ENCODE measurements around the gene MAP3K12. TPM values are rescaled to one million over a fixed set of nuclear protein-coding genes. Genes with fewer than 3 reads are reported as not detected.

Gene MAP3K12
- total RNA-seq, 4 donors from 2014 or later: 6.4 to 12.8 (median 9.4) TPM

GRCh38 chr12:53492830-53493609, 6.2 kb downstream of the MAP3K12 start:
- intact Hi-C loops (cut with DNase I; ENCODE audit: low total_unique reads): no loop called here
- peak overlapping the region; percentile 38 for H3K4me3 ChIP-seq (ENCODE audit: low read depth, poor library complexity, severe bottlenecking)
- TF ChIP-seq CTCF (IDR thresholded peaks at IDR 0.05) (no peak), POLR2A (IDR thresholded peaks at IDR 0.05) (no peak)
- WGBS, 2 donors: 2% methylated on average over 22 to 37 of the region's 52 CpGs
- DNase-seq (ENCODE audit: low spot score in 2 of 2): peak; percentile 93 to 99

DNA sequence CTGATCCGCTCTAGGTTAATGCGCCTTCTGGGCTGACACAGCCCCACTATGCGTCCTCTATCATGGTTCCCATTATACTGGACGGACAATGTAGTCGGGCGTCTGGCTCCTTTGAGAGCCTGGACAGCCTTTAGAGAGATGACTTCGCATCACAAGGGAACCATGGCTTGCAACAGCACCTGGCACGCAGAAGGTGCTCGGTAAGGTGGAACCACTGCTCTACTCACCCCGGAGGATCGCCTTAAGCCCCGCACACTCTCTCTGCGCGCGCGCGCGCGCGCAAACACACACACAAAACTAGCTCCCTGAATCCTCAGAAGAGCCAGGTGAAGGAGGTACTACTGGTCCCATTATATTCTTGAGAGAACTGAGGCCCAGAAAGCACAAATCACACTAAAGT, 7.1 kb downstream of the MAP3K12 start:
- WGBS, 2 donors: 55 to 62% methylated on average over 20 of the region's 20 CpGs
- TF ChIP-seq POLR2A (IDR thresholded peaks at IDR 0.05) (no peak), CTCF (IDR thresholded peaks at IDR 0.05) (no peak)
- H3K4me3 ChIP-seq (ENCODE audit: low read depth, poor library complexity, severe bottlenecking): no peak overlapping the region
- peak in 1 of 2 donors; percentile 82 for DNase-seq (ENCODE audit: low spot score in 2 of 2)
- intact Hi-C loops (cut with DNase I; ENCODE audit: low total_unique reads): no loop called here

GRCh38 chr12:53489242-53489864, 9.9 kb downstream of the MAP3K12 start:
- H3K4me3 ChIP-seq (ENCODE audit: low read depth, poor library complexity, severe bottlenecking): no peak overlapping the region
- intact Hi-C loops (cut with DNase I; ENCODE audit: low total_unique reads): no loop called here
- WGBS, 2 donors: 90 to 93% methylated on average over 5 of the region's 5 CpGs
- DNase-seq (ENCODE audit: low spot score in 2 of 2): peak in 1 of 2 donors; percentile 12
- TF ChIP-seq POLR2A (IDR thresholded peaks at IDR 0.05) (no peak), CTCF (IDR thresholded peaks at IDR 0.05) (no peak)

DNA sequence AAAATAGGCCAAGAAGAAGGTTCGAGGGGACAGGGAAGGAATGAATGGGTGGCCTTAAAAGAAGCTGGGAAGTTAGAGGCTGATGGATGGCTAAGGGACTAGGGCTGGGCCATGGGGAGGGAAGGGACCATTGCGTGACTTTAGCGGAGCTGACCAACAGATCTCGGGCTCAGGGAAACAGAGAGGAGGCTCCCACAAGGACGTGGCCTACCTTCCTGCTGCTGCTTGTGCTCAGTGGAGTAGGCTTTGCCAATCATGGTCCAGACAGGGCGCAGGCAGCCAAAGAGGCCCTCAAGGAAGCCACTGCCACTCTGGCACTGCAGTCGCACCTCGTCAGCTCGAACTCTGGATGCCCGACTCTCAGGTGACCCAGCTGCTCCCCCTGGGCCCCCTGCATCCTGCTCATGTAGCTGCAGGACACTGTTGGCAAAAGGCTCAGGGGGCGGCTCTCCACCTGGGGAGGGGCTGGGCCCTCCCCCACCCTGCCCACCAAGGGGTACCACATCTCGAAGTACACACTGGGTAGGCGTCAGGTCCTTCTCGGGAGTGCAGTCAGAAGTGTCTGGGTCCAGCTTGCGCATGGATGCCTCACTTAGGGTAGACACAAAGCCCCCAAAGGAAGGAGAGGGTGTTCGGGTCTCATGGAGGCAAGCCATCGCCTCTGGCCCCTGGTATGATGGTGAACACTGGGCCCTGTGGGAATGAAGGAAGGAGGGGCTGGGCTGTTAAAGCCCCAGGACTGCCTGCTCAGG, 12.3 kb downstream of the MAP3K12 start:
- H3K4me3 ChIP-seq (ENCODE audit: low read depth, poor library complexity, severe bottlenecking): no peak overlapping the region
- WGBS, 2 donors: 79 to 82% methylated on average over 11 to 17 of the region's 17 CpGs
- DNase-seq (ENCODE audit: low spot score in 2 of 2): peak in 1 of 2 donors; percentile 75
- TF ChIP-seq CTCF (IDR thresholded peaks at IDR 0.05) (no peak), POLR2A (IDR thresholded peaks at IDR 0.05) (no peak)
- intact Hi-C loops (cut with DNase I; ENCODE audit: low total_unique reads): no loop called here

GRCh38 chr12:53485955-53486735, 13.1 kb downstream of the MAP3K12 start:
- intact Hi-C loops (cut with DNase I; ENCODE audit: low total_unique reads): no loop called here
- DNase-seq (ENCODE audit: low spot score in 2 of 2): peak in 1 of 2 donors; percentile 81
- no peak overlapping the region for H3K4me3 ChIP-seq (ENCODE audit: low read depth, poor library complexity, severe bottlenecking)
- WGBS, 2 donors: 93 to 95% methylated on average over 10 of the region's 10 CpGs
- TF ChIP-seq POLR2A (IDR thresholded peaks at IDR 0.05) (no peak), CTCF (IDR thresholded peaks at IDR 0.05) (no peak)
